Activated CD4-positive, alpha-beta T cell treated with anti-CD3 and anti-CD28 coated beads, Interleukin-2, amount 50 U/mL, for 1 hour (primary cell): ENCODE measurements around the gene RAB17.

ENCODE experiments used
- DNase-seq: peaks from one replicate; pipeline ENCODE4 v3.0.0-alpha.2; 2020

RAB17 gene

GRCh38 chr2:237558961-237559641, 31.4 kb downstream of the RAB17 start:
- DNase-seq: no peak

GRCh38 chr2:237557633-237558015, 32.9 kb downstream of the RAB17 start:
- DNase-seq: no peak

- DNase-seq: no peak
Observed at GRCh38 chr2:237556773-237557632, 33.5 kb downstream of the RAB17 start.

- no peak for DNase-seq
Observed at GRCh38 chr2:237555560-237555959, 35.0 kb downstream of the RAB17 start.

- DNase-seq: no peak
Observed at GRCh38 chr2:237553948-237554347, 36.6 kb downstream of the RAB17 start.

- DNase-seq: no peak
Observed at GRCh38 chr2:237552908-237553307, 37.6 kb downstream of the RAB17 start.

- no peak for DNase-seq
Observed at GRCh38 chr2:237551071-237551574, 39.4 kb downstream of the RAB17 start.

- DNase-seq: no peak
Observed at GRCh38 chr2:237549643-237550415, 40.7 kb downstream of the RAB17 start.

- DNase-seq: no peak
Observed at GRCh38 chr2:237549216-237549615, 41.3 kb downstream of the RAB17 start.

GRCh38 chr2:237547841-237548416, 42.6 kb downstream of the RAB17 start:
- no peak for DNase-seq

GRCh38 chr2:237546876-237547395, 43.6 kb downstream of the RAB17 start:
- DNase-seq: no peak

GRCh38 chr2:237546040-237546875, 44.3 kb downstream of the RAB17 start:
- DNase-seq: no peak

- no peak for DNase-seq
Observed at GRCh38 chr2:237542001-237542704, 48.4 kb downstream of the RAB17 start.

GRCh38 chr2:237541243-237541642, 49.3 kb downstream of the RAB17 start:
- no peak for DNase-seq

GRCh38 chr2:237540823-237541222, 49.7 kb downstream of the RAB17 start:
- DNase-seq: no peak

GRCh38 chr2:237540223-237540775, 50.2 kb downstream of the RAB17 start:
- no peak for DNase-seq

- DNase-seq: no peak
Observed at GRCh38 chr2:237539681-237540080, 50.9 kb downstream of the RAB17 start.

- DNase-seq: no peak
Observed at GRCh38 chr2:237538901-237539300, 51.6 kb downstream of the RAB17 start.

GRCh38 chr2:237538001-237538720, 52.4 kb downstream of the RAB17 start:
- DNase-seq: no peak

- DNase-seq: no peak
Observed at GRCh38 chr2:237536617-237537016, 53.9 kb downstream of the RAB17 start.
